NCI-H1105 (cell line): ENCODE results near the gene GTF3C1.
A peak's percentile ranks its signal among the peaks of the same experiment; 100 is the strongest.
"Not testable (repeated sequence)": the region's sequence is repeated elsewhere in the genome, so short reads cannot be mapped to it uniquely, and the experiment has no call there.

Experiments
- DNase-seq: peaks from one replicate; lab custom pipeline; 2025; lab: John Stamatoyannopoulos, UW

The GTF3C1 gene

GRCh38 chr16:27462200-27462845 lies 87.4 kb downstream of the GTF3C1 start:
- DNase-seq, result no peak

- DNase-seq, result no peak
These were observed 88.1 kb downstream of the GTF3C1 start for GRCh38 chr16:27461483-27462171.

- no peak for DNase-seq
These were observed 88.8 kb downstream of the GTF3C1 start for GRCh38 chr16:27460663-27461482.

GRCh38 chr16:27460213-27460612 lies 89.5 kb downstream of the GTF3C1 start:
- no peak for DNase-seq

- no peak for DNase-seq
These were observed 90.6 kb downstream of the GTF3C1 start for GRCh38 chr16:27458987-27459688.

- DNase-seq, result no peak
These were observed 91.5 kb downstream of the GTF3C1 start for GRCh38 chr16:27458258-27458657.

- DNase-seq, result not testable (repeated sequence)
These were observed 92.2 kb downstream of the GTF3C1 start for GRCh38 chr16:27457605-27457900.

GRCh38 chr16:27455700-27456099 lies 94.0 kb downstream of the GTF3C1 start:
- DNase-seq, result no peak

GRCh38 chr16:27453494-27453825 lies 96.3 kb downstream of the GTF3C1 start:
- no peak for DNase-seq

GRCh38 chr16:27452569-27453493 lies 96.9 kb downstream of the GTF3C1 start:
- no peak for DNase-seq

GRCh38 chr16:27450196-27450549 lies 99.5 kb downstream of the GTF3C1 start:
- DNase-seq, result no peak

- no peak for DNase-seq
These were observed 100.1 kb downstream of the GTF3C1 start for GRCh38 chr16:27449434-27450195.

GRCh38 chr16:27448532-27449433 lies 100.9 kb downstream of the GTF3C1 start:
- DNase-seq, result peak; percentile 38

- DNase-seq, result no peak
These were observed 102.4 kb downstream of the GTF3C1 start for GRCh38 chr16:27447301-27447700.

- no peak for DNase-seq
These were observed 103.0 kb downstream of the GTF3C1 start for GRCh38 chr16:27446721-27447120.

- DNase-seq, result no peak
These were observed 104.1 kb downstream of the GTF3C1 start for GRCh38 chr16:27445502-27446175.

GRCh38 chr16:27444470-27444869 lies 105.2 kb downstream of the GTF3C1 start:
- DNase-seq, result no peak

- DNase-seq, result no peak
These were observed 105.7 kb downstream of the GTF3C1 start for GRCh38 chr16:27444015-27444414.

- no peak for DNase-seq
These were observed 107.7 kb downstream of the GTF3C1 start for GRCh38 chr16:27441998-27442397.
